ENCODE measurements around the gene SEC31B.

Gene SEC31B

DNA sequence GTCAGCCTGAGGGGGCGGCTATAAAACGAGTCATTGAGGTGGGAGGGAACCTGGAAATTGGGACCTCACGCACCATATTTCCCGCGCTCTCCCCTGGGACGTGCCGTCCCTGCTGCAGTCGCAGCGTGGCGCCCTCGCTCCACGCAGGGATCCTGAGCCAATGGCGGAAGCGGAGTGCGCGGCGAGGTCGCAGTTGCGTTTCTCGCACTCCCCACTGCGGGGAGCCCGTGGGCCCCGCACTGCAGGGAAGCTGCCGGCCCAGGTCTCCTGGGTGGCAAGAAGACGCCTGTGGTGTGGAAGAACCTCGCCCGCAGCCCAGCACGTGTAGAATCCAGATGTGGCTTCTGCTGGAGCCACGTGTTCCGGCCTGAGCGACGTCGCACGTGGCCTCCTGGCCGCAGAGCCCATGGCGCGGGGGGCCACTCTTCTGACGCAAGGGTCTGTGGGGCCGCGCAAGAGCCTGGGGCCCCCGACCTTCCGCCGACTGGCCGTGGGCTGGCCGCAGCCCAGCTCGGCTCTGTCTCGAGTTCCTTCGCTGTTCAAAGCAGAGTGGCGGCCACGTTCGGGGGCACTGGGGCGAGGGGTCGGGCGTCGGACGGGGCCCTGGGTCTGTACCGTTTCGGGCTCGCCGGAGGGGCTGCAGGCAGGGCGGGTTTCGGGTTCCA, 42.5 kb upstream of the SEC31B start (continued):
- peak; percentile 36; the same call in 1 of the 2 replicates for TF ChIP-seq ZNF501 (tag by site-specific recombination; IDR thresholded peaks at IDR 0.05)
- peak; percentile 86 for TF ChIP-seq ZNF654 (tag by site-specific recombination; IDR thresholded peaks at IDR 0.05; ENCODE audit: low read depth)
- no peak for TF ChIP-seq ZFP3 (tag by site-specific recombination; IDR thresholded peaks at IDR 0.05; ENCODE audit: low read depth)
- TF ChIP-seq ZNF274 (IDR thresholded peaks at IDR 0.05; ENCODE audit: low read length), result no peak
- TF ChIP-seq ZNF274 (tag by site-specific recombination; IDR thresholded peaks at IDR 0.05; ENCODE audit: borderline replicate concordance), result no peak
- no peak for TF ChIP-seq ZNF239 (tag by site-specific recombination; IDR thresholded peaks at IDR 0.05)

DNA sequence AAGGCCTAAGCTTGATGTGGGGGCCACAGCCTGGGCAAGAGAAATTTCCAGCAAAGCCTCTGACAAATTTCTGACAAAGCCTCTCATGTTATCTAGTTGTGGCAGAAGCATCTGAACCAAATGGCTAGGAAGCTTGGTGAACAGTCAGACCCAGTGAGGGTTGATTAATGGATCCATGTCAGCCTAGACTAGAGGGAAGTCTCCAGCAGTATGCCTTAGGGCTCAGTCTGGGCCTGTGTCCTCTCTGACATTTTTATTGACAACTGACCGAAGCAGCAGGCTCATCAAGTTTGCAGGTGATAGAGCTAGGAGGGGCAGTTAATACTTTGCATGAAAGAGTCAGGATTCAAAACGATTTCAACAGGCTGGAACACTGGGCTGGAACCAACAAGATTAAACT, 41.3 kb upstream of the SEC31B start:
- CTCF ChIA-PET, result interaction anchor here (0.6 to 5.8 kb wide), 20 partner anchors 9 to 396 kb away, joined by 3 to 197 read pairs (median 5); partner anchors contain the start of gene PAX2
- no peak for TF ChIP-seq ZNF211 (tag by site-specific recombination; IDR thresholded peaks at IDR 0.05; ENCODE audit: low read depth)
- TF ChIP-seq ZNF830 (tag by site-specific recombination; IDR thresholded peaks at IDR 0.05; ENCODE audit: low read depth), result no peak
- no peak for TF ChIP-seq ZFP37 (tag by site-specific recombination; IDR thresholded peaks at IDR 0.05)
- TF ChIP-seq ZNF473 (tag by site-specific recombination; IDR thresholded peaks at IDR 0.05), result no peak
- TF ChIP-seq ZBTB20 (tag by site-specific recombination; IDR thresholded peaks at IDR 0.05), result no peak
- no peak for TF ChIP-seq ZNF24 (tag by site-specific recombination; IDR thresholded peaks at IDR 0.05)
- TF ChIP-seq HOXA7 (CRISPR knock-in tag; IDR thresholded peaks at IDR 0.05; ENCODE audit: borderline replicate concordance), result no peak
- TF ChIP-seq ZNF610 (tag by site-specific recombination; IDR thresholded peaks at IDR 0.05; ENCODE audit: borderline replicate concordance), result no peak
- no peak for TF ChIP-seq ZIC2 (tag by site-specific recombination; IDR thresholded peaks at IDR 0.05)
- TF ChIP-seq, protein P1, sequence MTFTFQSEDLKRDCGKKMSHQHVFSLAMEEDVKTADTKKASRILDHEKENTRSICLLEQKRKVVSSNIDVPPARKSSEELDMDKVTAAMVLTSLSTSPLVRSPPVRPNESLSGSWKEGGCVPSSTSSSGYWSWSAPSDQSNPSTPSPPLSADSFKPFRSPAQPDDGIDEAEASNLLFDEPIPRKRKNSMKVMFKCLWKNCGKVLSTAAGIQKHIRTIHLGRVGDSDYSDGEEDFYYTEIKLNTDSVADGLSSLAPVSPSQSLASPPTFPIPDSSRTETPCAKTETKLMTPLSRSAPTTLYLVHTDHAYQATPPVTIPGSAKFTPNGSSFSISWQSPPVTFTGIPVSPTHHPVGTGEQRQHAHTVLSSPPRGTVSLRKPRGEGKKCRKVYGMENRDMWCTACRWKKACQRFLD (tag by site-specific recombination; IDR thresholded peaks at IDR 0.05), result no peak
- TF ChIP-seq ZNF701 (tag by site-specific recombination; IDR thresholded peaks at IDR 0.05), result no peak
- no peak for TF ChIP-seq ZNF146 (tag by site-specific recombination; IDR thresholded peaks at IDR 0.05)
- no peak for TF ChIP-seq ZNF157 (tag by site-specific recombination; IDR thresholded peaks at IDR 0.05)
- TF ChIP-seq ZSCAN16 (tag by site-specific recombination; IDR thresholded peaks at IDR 0.05), result no peak
- no peak for TF ChIP-seq ZNF558 (tag by site-specific recombination; IDR thresholded peaks at IDR 0.05)
- TF ChIP-seq, protein P2, sequence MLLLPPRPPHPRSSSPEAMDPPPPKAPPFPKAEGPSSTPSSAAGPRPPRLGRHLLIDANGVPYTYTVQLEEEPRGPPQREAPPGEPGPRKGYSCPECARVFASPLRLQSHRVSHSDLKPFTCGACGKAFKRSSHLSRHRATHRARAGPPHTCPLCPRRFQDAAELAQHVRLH (tag by site-specific recombination; IDR thresholded peaks at IDR 0.05), result no peak
- TF ChIP-seq, protein P3, sequence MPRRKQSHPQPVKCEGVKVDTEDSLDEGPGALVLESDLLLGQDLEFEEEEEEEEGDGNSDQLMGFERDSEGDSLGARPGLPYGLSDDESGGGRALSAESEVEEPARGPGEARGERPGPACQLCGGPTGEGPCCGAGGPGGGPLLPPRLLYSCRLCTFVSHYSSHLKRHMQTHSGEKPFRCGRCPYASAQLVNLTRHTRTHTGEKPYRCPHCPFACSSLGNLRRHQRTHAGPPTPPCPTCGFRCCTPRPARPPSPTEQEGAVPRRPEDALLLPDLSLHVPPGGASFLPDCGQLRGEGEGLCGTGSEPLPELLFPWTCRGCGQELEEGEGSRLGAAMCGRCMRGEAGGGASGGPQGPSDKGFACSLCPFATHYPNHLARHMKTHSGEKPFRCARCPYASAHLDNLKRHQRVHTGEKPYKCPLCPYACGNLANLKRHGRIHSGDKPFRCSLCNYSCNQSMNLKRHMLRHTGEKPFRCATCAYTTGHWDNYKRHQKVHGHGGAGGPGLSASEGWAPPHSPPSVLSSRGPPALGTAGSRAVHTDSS (tag by site-specific recombination; IDR thresholded peaks at IDR 0.05), result no peak
- H3K36me3 ChIP-seq (ENCODE audit: control insufficient read depth in 2 of 2, insufficient read depth in 1 of 2, low read length in 2 of 2), result peaks cover 0 to 25% of the 10 kb centered on the region in 2 experiments; a peak in 1 of 3 replicates
- no peak overlapping the region for H3K4me3 ChIP-seq (ENCODE audit: low read depth, low read length)
- H3K27ac ChIP-seq (ENCODE audit: extremely low read depth, low read depth, low read length), result no peak overlapping the region
- no peaks in the 10 kb centered on the region for H3K4me1 ChIP-seq (ENCODE audit: control insufficient read depth, insufficient read depth, low read length)
- H3K9me3 ChIP-seq (ENCODE audit: control insufficient read depth, insufficient read depth, low read depth, low read length), result no peaks in the 10 kb centered on the region
- POLR2A ChIA-PET, result interaction anchor here (1.1 to 1.4 kb wide), 2 partner anchors 183 to 318 kb away, joined by 3 to 5 read pairs; no protein-coding TSS in a partner anchor

Measured in HEK293 (cell line).